GM13976 (cell line): ENCODE data around the gene OST4.

ENCODE experiments used
- DNase-seq: peaks from one replicate; pipeline ENCODE4 v3.0.0; 2012; ENCODE audit warnings: low spot score
- CTCF ChIP-seq: IDR thresholded peaks from 2 replicates; pipeline ENCODE4 v1.5.1; 2012; ENCODE audit warnings: borderline replicate concordance, mild to moderate bottlenecking; ENCODE audit not compliant: insufficient read depth; ENCODE audit errors: extremely low read depth, missing control alignments, control extremely low read depth
- in situ Hi-C: fragments of 300-500 bp; cut with MboI; formaldehyde crosslinking; loops from one replicate; pipeline ENCODE4 v1.12.0; 2022; ENCODE audit warnings: low sequenced_read_pairs, mixed read lengths, inconsistent platforms; ENCODE audit not compliant: unreplicated experiment

Gene OST4

GRCh38 chr2:27053776-27054175 is 17.7 kb downstream of the OST4 start:
- no peak for DNase-seq
- no peak for TF ChIP-seq CTCF
- in situ Hi-C loops = no loop called here

DNA sequence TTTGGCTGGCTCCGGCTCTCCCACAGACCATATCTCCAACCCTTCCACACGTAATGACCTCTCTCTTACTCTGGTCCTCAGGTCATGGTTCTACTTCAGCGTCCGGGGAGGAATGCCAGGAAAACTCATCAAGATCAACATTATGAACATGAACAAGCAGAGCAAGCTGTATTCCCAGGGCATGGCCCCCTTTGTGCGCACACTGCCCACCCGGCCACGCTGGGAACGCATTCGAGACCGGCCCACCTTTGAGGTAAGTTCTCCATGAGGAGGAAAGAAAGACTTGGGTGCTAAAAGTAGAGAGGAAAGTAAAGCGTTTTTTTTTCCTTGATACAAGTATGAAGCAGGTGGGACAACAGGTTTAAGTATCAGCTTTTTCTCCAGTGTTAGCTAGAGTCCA is 18.1 kb downstream of the OST4 start:
- DNase-seq = no peak
- in situ Hi-C loops = no loop called here
- no peak for TF ChIP-seq CTCF

- peak; percentile 41 for DNase-seq
- in situ Hi-C loops = no loop called here
- TF ChIP-seq CTCF = no peak
Measured at GRCh38 chr2:27051902-27052645, 19.4 kb downstream of the OST4 start.

- in situ Hi-C loops = no loop called here
Measured at GRCh38 chr2:27050996-27051901, 20.2 kb downstream of the OST4 start, which contains the start of gene AGBL5. Gene AGBL5 (plus strand): TSS chr2:27051668. CDS start chr2:27052959, 1,291 bp downstream.

DNA sequence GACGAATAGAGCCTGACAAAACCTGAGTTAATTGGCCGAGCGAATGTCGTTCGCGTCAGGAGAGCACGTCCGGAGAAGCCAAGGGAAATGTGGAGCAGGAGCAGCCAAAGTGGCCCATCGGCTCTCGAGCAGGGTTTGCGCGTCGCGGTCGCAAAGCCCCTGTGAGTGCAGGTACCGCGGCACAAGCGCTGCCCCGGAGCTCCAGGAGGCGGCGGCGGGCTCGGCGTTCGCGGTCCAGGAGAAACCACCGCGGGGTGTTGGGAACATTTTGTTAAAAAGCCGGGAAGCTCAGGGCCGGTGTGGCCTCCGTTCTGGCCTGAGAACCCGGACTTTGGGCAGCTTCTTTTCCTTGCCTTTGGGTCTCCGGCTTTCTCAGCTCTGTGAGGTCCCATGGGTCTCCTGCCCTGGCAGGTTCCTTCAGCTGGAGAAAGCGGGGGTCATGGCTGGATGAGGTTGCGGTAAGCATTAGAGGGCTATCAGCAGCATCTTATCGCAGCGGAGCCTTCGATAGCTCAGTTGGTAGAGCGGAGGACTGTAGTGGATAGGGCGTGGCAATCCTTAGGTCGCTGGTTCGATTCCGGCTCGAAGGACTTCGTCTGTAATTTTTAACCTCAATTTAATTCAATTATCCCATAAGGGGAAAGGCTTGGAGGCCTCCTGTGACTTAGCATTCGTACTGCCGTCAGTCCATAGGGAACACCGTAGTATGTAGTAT is 21.0 kb downstream of the OST4 start:
- peak; percentile 87 for DNase-seq
- in situ Hi-C loops = no loop called here
- TF ChIP-seq CTCF = no peak

More at GRCh38 chr2:27050996-27051901, 20.2 kb downstream of the OST4 start, which contains the start of gene AGBL5:
- peak; percentile 99 for DNase-seq
- no peak for TF ChIP-seq CTCF

GRCh38 chr2:27049422-27050280 is 21.8 kb downstream of the OST4 start:
- in situ Hi-C loops = no loop called here
- DNase-seq = peak; percentile 88
- no peak for TF ChIP-seq CTCF
